Measurements from ENCODE around the gene TRHDE.

TRHDE gene

DNA sequence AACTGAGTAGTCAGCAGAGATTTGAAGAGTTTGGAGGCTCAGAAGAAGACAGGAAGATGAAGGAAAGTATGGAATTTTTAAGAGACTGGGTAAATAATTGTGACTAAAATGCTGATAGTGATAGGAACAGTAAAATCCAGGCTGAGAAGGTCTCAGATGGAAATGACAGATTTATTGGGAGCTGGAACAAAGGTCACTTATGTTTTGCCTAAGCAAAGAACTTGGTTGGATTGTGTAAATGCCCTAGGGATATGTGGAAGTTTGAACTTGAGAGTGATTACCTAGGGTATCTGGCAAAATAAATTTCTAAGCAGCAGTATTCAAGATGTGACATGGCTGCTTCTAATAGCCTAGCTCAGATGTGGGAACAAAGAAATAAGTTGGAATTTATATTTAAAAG lies 180.9 kb downstream of the TRHDE start:
- H3K36me3 ChIP-seq (ENCODE audit: control insufficient read depth in 2 of 2, insufficient read depth in 1 of 2, low read length in 2 of 2): no peaks in the 10 kb centered on the region
- no peaks in the 10 kb centered on the region for H3K4me1 ChIP-seq (ENCODE audit: control insufficient read depth, insufficient read depth, low read length)
- no peak overlapping the region for H3K4me3 ChIP-seq (ENCODE audit: low read depth, low read length)
- ChIA-PET CTCF (no interaction called here), POLR2A (no interaction called here)
- no peak for TF ChIP-seq ZNF37A (tag by site-specific recombination; IDR thresholded peaks at IDR 0.05)
- no peak for TF ChIP-seq SCRT1 (tag by site-specific recombination; IDR thresholded peaks at IDR 0.05; ENCODE audit: borderline replicate concordance)
- H3K9me3 ChIP-seq (ENCODE audit: control insufficient read depth, insufficient read depth, low read depth, low read length): no peaks in the 10 kb centered on the region
- no peak overlapping the region for H3K27ac ChIP-seq (ENCODE audit: extremely low read depth, low read depth, low read length)

- Histone ChIP-seq H3K27ac (ENCODE audit: extremely low read depth, low read depth, low read length) (no peak overlapping the region), H3K9me3 (ENCODE audit: control insufficient read depth, insufficient read depth, low read depth, low read length) (no peaks in the 10 kb centered on the region), H3K36me3 (ENCODE audit: control insufficient read depth in 2 of 2, insufficient read depth in 1 of 2, low read length in 2 of 2) (no peaks in the 10 kb centered on the region), H3K4me1 (ENCODE audit: control insufficient read depth, insufficient read depth, low read length) (no peaks in the 10 kb centered on the region), H3K4me3 (ENCODE audit: low read depth, low read length) (no peak overlapping the region)
- ChIA-PET CTCF (no interaction called here), POLR2A (no interaction called here)
- TF ChIP-seq TRIM28 (IDR thresholded peaks at IDR 0.05; ENCODE audit: borderline replicate concordance, low read length) (peak; percentile 64; the same call in 1 of the 2 replicates), ZSCAN4 (tag by site-specific recombination; IDR thresholded peaks at IDR 0.05) (no peak), SETDB1 (IDR thresholded peaks at IDR 0.05; ENCODE audit: insufficient read length, low read length) (peak; percentile 59), SCRT1 (tag by site-specific recombination; IDR thresholded peaks at IDR 0.05; ENCODE audit: borderline replicate concordance) (no peak), ZSCAN18 (tag by site-specific recombination; IDR thresholded peaks at IDR 0.05) (no peak), SP2 (tag by site-specific recombination; IDR thresholded peaks at IDR 0.05) (no peak), ZNF621 (tag by site-specific recombination; IDR thresholded peaks at IDR 0.05) (no peak), ZNF585B (tag by site-specific recombination; IDR thresholded peaks at IDR 0.05) (peak; percentile 82), ZSCAN23 (tag by site-specific recombination; IDR thresholded peaks at IDR 0.05) (no peak), ZFHX2 (tag by site-specific recombination; conservative IDR thresholded peaks at IDR 0.05) (no peak), OSR2 (tag by site-specific recombination; IDR thresholded peaks at IDR 0.05) (no peak)
- TF ChIP-seq, protein P1, sequence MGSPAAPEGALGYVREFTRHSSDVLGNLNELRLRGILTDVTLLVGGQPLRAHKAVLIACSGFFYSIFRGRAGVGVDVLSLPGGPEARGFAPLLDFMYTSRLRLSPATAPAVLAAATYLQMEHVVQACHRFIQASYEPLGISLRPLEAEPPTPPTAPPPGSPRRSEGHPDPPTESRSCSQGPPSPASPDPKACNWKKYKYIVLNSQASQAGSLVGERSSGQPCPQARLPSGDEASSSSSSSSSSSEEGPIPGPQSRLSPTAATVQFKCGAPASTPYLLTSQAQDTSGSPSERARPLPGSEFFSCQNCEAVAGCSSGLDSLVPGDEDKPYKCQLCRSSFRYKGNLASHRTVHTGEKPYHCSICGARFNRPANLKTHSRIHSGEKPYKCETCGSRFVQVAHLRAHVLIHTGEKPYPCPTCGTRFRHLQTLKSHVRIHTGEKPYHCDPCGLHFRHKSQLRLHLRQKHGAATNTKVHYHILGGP (tag by site-specific recombination; IDR thresholded peaks at IDR 0.05): no peak
These were observed 181.4 kb downstream of the TRHDE start for GRCh38 chr12:72453550-72453949.

DNA sequence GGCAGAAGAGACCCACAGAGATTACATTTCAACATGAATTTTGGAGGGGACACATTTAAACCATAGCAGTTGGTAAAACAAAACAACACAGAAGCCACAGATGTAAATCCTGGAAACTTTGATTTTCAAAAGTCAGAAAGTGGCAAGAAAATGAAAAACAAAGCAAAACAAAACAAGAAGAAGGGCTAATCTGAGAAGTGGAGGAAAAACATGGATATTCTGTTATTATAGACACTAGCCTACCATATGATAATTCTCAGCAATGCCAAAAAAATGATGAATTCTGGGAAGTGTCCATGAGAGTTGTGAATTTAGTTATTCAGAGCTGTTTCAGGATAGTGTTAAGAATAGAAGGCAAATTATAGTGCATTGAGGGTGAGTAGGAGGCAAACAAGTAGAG lies 192.3 kb downstream of the TRHDE start:
- H3K27ac ChIP-seq (ENCODE audit: extremely low read depth, low read depth, low read length): no peak overlapping the region
- H3K36me3 ChIP-seq (ENCODE audit: control insufficient read depth in 2 of 2, insufficient read depth in 1 of 2, low read length in 2 of 2): no peaks in the 10 kb centered on the region
- POLR2A ChIA-PET: no interaction called here
- no peaks in the 10 kb centered on the region for H3K9me3 ChIP-seq (ENCODE audit: control insufficient read depth, insufficient read depth, low read depth, low read length)
- TF ChIP-seq, protein P2, sequence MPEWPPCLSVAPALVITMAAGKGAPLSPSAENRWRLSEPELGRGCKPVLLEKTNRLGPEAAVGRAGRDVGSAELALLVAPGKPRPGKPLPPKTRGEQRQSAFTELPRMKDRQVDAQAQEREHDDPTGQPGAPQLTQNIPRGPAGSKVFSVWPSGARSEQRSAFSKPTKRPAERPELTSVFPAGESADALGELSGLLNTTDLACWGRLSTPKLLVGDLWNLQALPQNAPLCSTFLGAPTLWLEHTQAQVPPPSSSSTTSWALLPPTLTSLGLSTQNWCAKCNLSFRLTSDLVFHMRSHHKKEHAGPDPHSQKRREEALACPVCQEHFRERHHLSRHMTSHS (tag by site-specific recombination; IDR thresholded peaks at IDR 0.05): no peak
- H3K4me1 ChIP-seq (ENCODE audit: control insufficient read depth, insufficient read depth, low read length): no peaks in the 10 kb centered on the region
- H3K4me3 ChIP-seq (ENCODE audit: low read depth, low read length): no peak overlapping the region
- CTCF ChIA-PET: no interaction called here

DNA sequence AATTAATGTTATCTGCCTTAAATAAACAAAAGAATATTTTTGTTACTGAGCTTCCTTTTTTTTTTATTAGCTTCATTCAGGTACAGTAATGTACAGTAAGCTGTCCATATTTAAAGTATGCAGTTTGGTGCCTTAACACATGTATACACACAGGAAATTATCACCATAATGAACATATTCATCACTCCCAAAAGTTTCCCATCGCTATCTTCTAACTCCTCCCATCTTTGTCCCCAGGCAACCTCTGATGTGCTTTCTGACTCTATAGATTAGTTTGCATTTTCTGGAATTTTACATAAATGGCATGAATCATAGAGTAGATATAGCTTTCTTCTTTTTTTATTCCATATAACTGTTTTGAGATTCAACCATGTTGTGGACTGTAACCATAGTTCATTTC lies 193.0 kb downstream of the TRHDE start:
- ChIA-PET CTCF (no interaction called here), POLR2A (no interaction called here)
- Histone ChIP-seq H3K4me1 (ENCODE audit: control insufficient read depth, insufficient read depth, low read length) (no peaks in the 10 kb centered on the region), H3K9me3 (ENCODE audit: control insufficient read depth, insufficient read depth, low read depth, low read length) (no peaks in the 10 kb centered on the region), H3K36me3 (ENCODE audit: control insufficient read depth in 2 of 2, insufficient read depth in 1 of 2, low read length in 2 of 2) (no peaks in the 10 kb centered on the region), H3K27ac (ENCODE audit: extremely low read depth, low read depth, low read length) (no peak overlapping the region), H3K4me3 (ENCODE audit: low read depth, low read length) (no peak overlapping the region)
- TF ChIP-seq ZNF660 (tag by site-specific recombination; IDR thresholded peaks at IDR 0.05): no peak
